Astrocyte of the cerebellum (primary cell): ENCODE data around the gene EXD2.
"Not testable (repeated sequence)": the region's sequence is repeated elsewhere in the genome, so short reads cannot be mapped to it uniquely, and the experiment has no call there.

Experiments used
- DNase-seq: peaks from one replicate; pipeline ENCODE4 v3.0.0-alpha.2; 2011; ENCODE audit warnings: low read depth
- H3K4me3 ChIP-seq: 2 replicates; pipeline ENCODE4 v1.5.1; 2011; ENCODE audit warnings: mild to moderate bottlenecking, low read depth, low read length, moderate library complexity
- in situ Hi-C: cut with HindIII; loops from 2 replicates; pipeline ENCODE4 v1.10.0; 2017; ENCODE audit warnings: low sequenced_read_pairs
- TF ChIP-seq, protein P1 (sequence below): IDR thresholded peaks from 2 replicates; pipeline ENCODE4 v1.5.1; 2012; ENCODE audit warnings: low read length, low read depth, moderate library complexity, mild to moderate bottlenecking; ENCODE audit errors: missing control alignments

The EXD2 gene

DNA sequence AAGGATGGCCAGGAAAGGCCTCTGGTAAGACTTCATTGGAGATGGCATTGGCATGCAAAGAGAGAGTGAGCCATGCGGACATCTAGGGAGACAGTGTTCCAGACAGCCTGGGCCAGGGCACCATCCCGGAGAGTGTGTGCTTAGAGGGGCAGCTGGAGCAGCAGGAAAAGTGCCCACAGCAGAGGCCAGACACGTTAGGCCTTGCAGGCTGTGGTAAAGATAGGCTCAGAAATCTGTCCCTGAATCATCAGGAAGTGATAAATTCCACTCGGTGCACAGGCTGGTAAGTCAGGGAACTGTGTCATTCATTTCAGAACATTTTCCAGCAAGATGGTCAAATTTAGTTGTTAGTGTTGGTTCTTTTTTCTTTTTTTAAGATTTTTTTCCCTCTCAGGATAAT lies 77.5 kb downstream of the EXD2 start:
- in situ Hi-C loops = no loop called here
- no peak overlapping the region for H3K4me3 ChIP-seq
- TF ChIP-seq, protein P1, sequence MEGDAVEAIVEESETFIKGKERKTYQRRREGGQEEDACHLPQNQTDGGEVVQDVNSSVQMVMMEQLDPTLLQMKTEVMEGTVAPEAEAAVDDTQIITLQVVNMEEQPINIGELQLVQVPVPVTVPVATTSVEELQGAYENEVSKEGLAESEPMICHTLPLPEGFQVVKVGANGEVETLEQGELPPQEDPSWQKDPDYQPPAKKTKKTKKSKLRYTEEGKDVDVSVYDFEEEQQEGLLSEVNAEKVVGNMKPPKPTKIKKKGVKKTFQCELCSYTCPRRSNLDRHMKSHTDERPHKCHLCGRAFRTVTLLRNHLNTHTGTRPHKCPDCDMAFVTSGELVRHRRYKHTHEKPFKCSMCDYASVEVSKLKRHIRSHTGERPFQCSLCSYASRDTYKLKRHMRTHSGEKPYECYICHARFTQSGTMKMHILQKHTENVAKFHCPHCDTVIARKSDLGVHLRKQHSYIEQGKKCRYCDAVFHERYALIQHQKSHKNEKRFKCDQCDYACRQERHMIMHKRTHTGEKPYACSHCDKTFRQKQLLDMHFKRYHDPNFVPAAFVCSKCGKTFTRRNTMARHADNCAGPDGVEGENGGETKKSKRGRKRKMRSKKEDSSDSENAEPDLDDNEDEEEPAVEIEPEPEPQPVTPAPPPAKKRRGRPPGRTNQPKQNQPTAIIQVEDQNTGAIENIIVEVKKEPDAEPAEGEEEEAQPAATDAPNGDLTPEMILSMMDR = no peak
- no peak for DNase-seq

DNA sequence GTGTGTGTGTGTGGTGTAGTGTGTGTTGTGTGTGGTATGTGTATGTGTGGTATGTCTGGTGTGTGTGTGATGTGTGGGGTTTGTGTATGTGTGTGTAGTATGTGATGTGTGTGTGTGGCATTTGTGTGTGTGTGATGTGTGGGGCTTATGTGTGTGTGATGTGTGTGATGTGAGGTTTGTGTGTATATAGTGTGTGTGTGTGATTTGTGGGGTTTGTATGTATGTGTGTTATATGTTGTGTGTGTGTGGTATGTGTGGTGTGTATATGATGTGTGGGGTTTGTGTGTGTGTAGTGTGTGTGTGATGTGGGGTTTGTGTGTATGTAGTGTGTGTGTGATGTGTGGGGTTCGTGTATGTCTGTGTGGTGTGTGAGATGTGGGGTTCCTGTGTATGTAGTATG lies 78.1 kb downstream of the EXD2 start:
- in situ Hi-C loops = no loop called here
- no peak overlapping the region for H3K4me3 ChIP-seq
- no peak for DNase-seq
- TF ChIP-seq, protein P1 = no peak

DNA sequence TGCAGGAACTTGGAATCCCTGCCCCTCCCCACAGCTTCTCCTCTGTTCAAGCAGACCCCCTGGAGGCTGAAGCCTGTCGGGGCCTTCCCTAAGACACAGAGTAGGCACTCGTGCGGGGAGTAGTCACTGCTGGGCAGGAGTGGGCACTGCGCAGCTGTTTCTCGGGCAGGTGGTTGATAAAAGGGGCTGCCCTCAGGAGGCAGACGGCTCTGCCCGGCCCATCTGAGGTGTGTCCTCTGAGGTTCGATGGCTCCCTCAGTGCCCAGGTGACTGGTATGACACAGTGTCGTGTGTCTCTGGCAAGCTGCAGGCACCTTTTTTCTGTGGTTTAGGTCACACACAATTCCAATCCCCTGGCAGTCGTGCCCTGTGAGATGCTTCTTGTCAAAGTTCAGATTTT lies 78.8 kb downstream of the EXD2 start:
- DNase-seq = no peak
- in situ Hi-C loops = no loop called here
- TF ChIP-seq, protein P1 = no peak
- no peak overlapping the region for H3K4me3 ChIP-seq

DNA sequence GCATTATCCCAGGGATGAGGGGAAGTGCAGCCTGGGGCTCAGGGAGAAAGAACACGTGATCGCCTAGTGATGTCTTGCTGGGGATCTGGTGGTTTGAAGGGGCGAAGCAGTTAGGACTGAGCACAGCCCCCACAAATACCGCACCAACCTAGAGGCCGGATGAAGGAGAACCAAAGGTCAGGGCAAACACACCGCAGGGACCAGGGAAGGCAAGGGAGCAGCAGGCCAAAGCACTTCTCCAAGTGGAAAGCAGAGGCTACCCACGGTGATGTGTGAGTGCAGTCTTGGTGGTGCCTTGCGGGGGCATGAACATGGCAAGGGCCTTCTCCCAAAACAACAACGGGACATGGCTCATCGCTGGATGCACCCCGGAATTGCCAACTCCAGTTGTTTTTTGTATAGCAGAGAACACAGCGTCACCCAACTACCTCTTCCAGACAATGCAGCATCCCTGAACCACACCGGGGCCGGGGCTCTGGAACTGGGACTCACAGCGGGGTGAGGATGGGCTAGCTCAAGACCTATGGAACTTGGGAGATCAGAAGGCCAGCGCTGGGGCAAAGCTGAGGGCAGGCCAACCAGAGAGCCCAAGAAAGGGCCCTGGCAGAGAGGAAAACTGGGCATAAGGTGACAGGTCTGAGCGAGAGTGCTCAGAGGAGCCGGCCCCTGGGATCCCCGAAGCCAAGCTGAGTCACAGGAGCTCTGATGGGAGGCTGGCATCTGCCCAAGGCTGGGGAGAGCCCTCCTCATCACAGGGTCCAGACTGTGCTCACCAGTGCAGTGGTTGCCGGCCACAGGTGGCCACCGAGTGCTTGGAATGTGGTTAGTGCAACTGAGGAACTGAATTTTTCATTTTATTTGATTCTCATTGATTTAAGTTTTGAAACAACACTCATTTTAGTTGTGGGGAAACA lies 79.8 kb downstream of the EXD2 start:
- DNase-seq = peak; percentile 20
- TF ChIP-seq, protein P1 = no peak
- in situ Hi-C loops = no loop called here

DNA sequence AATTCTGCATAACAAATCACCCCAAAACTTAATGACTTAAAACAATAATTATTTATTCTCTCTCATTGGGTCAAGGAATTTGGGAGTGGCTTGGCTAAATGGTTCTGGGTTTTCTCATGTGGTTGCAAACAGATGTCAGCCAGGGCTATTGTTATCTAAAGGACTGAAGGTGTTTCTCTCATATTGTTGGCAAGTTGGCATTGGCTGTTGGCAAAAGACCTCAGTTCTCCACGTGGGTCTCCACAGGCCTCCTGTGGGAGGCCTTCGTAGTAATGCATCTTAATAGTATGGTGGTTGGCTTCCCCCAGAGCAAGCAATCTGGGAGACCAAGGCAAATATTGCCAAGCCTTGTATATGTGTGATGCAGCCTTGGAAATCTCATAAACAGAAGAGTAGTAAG lies 83.0 kb downstream of the EXD2 start:
- no peak for DNase-seq
- H3K4me3 ChIP-seq = no peak overlapping the region
- TF ChIP-seq, protein P1 = no peak
- in situ Hi-C loops = no loop called here

More for the DNA sequence above, 79.8 kb downstream of the EXD2 start:
- no peak overlapping the region for H3K4me3 ChIP-seq

DNA sequence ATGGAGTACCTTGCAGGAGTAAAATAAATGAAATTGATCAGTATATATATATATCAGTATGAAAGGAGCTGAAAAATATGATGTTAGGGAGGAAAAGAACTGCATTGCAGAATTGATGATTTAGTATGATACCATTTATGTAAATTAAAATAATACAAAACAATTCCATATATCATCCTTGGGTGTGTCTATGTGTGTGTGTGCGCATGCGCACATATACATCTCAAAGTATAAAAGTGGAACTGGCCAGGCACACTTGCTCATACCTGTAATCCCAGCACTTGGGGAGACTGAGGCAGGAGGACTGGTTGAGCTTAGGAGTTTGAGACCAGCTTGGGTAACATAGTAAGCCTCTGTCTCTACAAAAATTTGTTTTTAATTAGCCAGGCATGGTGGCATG lies 84.0 kb downstream of the EXD2 start:
- in situ Hi-C loops = no loop called here
- no peak overlapping the region for H3K4me3 ChIP-seq
- TF ChIP-seq, protein P1 = no peak
- DNase-seq = no peak

DNA sequence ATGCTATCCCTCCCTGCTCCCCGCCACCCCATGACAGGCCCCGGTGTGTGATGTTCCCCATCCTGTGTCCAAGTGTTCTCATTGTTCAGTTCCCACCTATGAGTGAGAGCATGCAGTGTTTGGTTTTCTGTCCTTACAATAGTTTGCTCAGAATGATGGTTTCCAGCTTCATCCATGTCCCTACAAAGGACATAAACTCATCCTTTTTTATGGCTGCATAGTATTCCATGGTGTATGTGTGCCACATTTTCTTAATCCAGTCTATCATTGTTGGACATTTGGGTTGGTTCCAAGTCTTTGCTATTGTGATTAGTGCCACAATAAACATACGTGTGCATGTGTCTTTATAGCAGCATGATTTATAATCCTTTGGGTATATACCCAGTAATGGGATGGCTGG lies 86.1 kb downstream of the EXD2 start:
- DNase-seq, H3K4me3 ChIP-seq, in situ Hi-C loops: not testable (repeated sequence)
